GM21423 (cell line): ENCODE results near the gene IER5.
"Not testable (repeated sequence)": the region's sequence is repeated elsewhere in the genome, so short reads cannot be mapped to it uniquely, and the experiment has no call there.

Experiments
- ATAC-seq: cut with Tn5 transposase; IDR thresholded peaks from one replicate; pipeline ENCODE4 v1.9.1; 2021; ENCODE audit warnings: mild to moderate bottlenecking, moderate library complexity; ENCODE audit not compliant: unreplicated experiment

Gene IER5

GRCh38 chr1:181088079-181089016 lies at the start of gene IER5:
TSS of gene IER5 (plus strand) at chr1:181088700. CDS start at chr1:181088903, 203 bp downstream.
- peak; percentile 61 for ATAC-seq

DNA sequence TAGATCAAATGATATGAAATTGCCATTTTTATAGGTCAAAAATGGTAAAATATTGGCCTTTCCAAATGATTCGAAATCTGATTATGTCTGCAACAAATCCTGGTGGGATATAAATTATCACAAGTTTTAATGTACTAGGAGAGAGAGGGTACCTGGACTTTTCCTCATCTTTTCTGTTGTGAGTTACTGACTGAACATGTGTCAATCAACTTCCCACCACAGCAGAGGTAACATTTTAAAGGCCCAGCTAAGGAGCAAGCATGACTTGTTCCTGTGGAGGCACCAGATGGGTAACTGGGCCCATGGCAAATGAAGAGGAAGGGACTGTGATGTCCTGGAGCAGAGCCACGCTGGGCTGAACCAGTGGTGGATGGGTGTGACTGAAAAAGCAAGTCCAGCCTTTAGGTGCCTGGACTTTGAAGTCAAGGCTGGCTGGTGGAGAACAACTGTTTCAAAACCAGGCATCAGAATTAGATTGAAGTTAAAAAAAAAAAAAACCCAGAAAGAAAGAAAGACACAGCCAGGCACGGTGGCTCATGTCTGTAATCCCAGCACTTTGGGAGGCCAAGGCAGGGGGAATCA lies 48.1 kb upstream of the IER5 start:
- no peak for ATAC-seq

DNA sequence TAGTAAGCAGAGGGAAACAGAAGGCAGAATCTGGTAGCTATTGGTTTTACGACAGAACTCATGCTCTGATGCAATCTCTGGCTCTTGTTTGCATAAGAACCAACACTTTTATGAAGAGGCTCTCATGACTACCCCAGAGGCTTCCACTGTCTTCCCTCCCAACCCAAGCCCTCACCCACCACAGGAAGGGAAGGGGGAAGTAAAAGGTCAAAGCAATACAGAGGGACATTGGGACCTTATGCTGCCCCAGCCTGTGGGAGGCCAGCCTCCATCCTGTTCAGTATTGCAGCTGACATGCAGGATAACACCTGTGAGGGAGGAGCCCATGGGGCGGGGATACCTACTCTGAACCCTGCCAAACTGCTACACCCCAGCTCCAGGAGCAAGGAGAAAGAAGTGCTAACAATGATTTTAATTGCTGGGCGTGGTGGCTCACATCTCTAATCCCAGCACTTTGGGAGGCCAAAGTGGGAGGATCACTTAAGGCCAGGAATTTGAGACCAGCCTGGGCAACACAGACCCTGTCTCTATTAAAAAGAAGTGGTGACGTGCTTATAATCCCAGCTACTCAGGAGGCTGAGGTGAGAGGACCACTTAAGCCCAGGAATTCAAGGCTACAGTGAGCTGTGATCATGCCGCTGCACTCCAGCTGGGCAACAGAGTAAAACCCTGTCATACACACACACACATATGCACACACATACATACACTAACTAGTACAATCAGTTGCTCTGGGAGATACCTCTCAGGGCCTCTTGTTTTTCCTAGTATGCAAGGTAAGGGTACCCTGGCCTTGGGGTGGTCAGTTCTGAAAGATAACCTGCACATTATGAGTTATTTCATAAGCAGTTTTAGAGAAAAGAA lies 45.2 kb upstream of the IER5 start:
- no peak for ATAC-seq

GRCh38 chr1:181044449-181044966 lies 44.0 kb upstream of the IER5 start:
- peak; percentile 87 for ATAC-seq

DNA sequence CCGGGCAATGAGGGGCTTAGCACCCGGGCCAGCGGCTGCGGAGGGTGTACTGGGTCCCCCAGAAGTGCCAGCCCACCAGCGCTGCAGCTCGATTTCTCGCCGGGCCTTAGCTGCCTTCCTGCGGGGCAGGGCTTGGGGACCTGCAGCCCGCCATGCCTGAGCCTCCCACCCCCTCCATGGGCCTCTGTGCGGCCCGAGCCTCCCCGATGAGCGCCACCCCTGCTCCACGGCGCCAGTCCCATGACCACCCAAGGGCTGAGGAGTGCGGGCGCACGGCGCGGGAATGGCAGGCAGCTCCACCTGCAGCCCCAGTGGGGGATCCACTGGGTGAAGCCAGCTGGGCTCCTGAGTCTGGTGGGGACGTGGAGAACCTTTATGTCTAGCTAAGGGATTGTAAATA lies 42.6 kb upstream of the IER5 start:
- ATAC-seq, result not testable (repeated sequence)

DNA sequence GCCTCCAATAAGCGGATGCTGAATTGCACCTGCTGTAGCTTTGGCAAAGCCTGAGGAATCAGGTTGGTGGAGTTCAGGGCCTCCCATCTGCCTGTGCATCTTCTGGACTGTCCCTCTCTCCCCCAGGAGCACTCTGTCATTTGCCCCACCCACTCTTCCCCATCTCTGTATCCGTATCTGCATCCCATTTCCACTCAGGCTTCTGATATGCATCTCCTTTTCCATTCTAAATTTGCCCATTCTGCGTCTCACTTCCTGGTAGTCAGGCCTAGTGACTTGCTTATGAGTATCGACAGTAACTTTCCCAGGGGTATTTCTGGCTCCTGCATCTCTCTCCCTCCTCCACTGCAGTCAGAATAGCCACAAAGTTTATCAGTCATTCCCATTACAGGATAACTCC lies 39.1 kb upstream of the IER5 start:
- no peak for ATAC-seq

DNA sequence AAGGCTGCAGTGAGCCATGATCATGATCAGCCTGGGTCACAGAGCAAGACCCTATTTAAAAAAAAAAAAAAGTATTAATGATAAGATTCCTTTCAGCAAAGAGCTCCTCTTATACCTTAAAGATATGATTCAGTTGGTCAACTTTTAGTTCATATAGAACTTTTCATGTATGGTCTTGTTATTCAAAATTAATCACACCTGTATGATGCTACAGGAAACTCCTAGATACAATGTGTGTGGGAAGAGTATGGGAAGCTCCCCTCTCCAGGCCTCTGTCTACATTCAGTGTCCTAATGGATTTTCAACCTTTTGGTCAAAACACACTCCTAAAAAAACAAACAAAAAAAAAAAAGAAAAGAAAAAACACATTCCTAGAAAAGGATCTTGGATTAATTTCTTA lies 37.6 kb upstream of the IER5 start:
- ATAC-seq, result no peak

DNA sequence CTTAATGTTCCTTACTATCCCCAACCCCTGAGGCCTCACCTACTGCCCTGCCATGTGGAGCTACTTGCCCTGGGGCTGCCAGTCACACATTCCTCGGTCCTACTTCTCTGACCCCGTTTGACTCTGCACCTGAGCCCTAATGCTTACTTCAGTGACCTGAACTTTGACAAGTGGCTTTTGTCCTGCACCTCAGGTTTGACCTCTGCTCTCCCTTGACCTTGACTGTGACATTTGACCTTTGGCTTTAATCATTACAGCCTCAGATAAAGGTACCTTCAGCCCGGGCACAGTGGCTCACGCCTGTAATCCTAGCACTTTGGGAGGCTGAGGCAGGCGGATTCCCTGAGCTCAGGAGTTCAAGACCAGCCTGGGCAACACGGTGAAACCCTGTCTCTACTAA lies 31.9 kb upstream of the IER5 start:
- ATAC-seq, result no peak

GRCh38 chr1:181057079-181057478 lies 31.4 kb upstream of the IER5 start:
- ATAC-seq, result no peak

- no peak for ATAC-seq
These were observed 29.1 kb upstream of the IER5 start for GRCh38 chr1:181059435-181059834.

DNA sequence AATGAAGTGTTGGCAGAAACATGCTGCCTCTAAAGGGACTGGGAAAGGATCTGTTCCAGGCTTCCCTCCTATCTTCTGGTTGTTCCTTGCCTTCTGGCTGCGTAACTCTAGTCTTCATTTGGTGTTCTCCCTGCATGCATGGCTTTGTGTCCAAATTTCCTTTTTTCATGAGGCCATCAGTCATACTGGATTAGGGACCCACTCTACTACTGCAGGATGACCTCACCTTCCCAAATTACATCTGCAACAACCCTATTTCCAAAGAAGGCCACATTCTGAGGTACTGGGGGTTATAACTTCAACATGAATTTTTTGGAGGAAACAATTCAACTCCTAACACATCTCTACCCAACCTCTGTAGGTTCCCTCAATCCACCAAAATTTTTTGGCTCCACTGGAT lies 28.4 kb upstream of the IER5 start:
- no peak for ATAC-seq

- ATAC-seq, result not testable (repeated sequence)
These were observed 27.6 kb upstream of the IER5 start for GRCh38 chr1:181060947-181061346.

- no peak for ATAC-seq
These were observed 27.0 kb upstream of the IER5 start for GRCh38 chr1:181061487-181061886.

DNA sequence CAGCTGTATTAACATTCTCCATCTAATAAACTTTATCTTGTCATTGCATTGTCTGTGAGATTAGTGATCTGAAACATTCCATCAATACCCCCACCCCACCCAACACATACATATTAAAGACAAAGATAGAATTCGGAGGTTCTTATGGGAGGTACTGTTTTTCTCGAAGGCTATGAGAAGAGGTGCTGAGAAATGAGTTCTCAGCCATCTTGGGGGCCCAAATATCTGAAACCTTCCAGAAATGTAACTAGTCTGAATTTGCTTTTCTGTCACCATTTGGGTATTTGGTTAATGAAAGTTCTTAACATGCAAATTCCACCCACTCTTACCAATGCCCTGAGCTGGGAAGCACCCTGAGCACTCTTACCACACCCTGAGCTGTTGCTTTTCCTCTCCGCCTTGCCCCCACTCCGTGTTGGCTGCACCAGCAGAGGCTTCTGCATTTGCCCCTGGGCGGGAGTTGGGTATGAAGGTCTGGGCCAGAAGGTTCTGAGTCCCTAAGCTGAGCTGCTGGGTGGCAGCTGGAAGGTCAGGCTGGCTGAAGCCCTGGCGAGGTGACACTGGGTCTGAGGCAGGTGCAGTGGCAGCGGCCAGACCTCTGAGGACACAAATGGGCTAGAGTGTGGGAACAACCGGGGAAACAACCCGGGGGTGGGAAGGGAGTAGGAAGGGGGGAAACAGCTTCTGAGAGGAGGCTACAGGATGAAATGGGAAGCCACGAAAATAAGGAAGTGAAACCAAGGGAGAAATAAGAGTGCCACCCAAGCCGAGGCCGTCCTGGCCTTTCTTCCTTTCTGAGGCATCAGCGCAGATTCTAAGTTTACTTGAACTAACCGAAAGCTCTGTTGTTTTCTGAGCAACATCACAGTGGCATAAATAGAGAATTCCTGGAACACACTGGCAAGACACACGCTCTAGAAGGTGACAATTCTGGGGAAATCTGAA lies 26.3 kb upstream of the IER5 start:
- ATAC-seq, result peak; percentile 83

- peak; percentile 64 for ATAC-seq
These were observed 25.6 kb upstream of the IER5 start for GRCh38 chr1:181062836-181063428.

DNA sequence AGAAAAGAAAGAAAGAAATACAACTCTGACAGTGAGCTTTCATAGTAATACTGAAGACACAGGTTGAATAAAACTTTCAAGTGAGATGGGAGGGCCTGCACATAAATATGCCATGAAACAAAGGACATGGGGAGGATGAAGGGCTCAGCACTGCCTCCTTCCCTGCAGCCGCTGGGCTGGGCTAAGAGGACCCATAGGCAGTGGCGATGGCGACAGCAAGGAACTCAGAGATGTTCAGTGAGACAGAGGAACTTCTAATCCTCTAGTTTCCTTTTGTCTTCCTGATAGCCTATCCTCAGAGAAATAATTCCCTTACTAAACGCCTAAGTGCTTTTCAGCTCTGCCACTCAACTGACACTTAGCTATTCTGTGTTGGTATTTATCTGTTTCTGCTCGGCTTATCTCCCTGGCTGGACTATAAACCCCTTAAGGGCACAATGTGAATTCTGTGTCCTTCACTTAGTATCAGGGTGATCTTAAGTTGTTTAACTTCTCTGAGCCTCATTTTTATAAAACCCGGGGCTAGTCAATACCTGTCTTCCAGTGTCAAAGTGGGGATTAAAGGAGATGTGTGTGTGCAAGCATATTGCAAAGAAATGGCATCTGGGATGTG lies 24.4 kb upstream of the IER5 start:
- ATAC-seq, result no peak

GRCh38 chr1:181064702-181065101 lies 23.8 kb upstream of the IER5 start:
- ATAC-seq, result no peak

- no peak for ATAC-seq
These were observed 14.9 kb upstream of the IER5 start for GRCh38 chr1:181073638-181074037.

GRCh38 chr1:181075766-181076350 lies 12.6 kb upstream of the IER5 start:
- no peak for ATAC-seq
